Parathyroid adenoma (tissue), 2 donors: Measurements from ENCODE around the gene FUS.
"Not testable (repeated sequence)": the region's sequence is repeated elsewhere in the genome, so short reads cannot be mapped to it uniquely, and the experiment has no call there.

Experiments used
- H2AFZ ChIP-seq: fragments of 300-600 bp; sonication (generic); one replicate; pipeline ENCODE4 v1.7.0; 2017; ENCODE audit warnings: antibody characterized with exemption, mild to moderate bottlenecking
- H3K27ac ChIP-seq: fragments of 300-600 bp; sonication (generic); one replicate; pipeline ENCODE4 v1.7.0; 2017
- H3K27me3 ChIP-seq: fragments of 300-600 bp; sonication (generic); one replicate; pipeline ENCODE4 v1.7.0; 2017; ENCODE audit warnings: low read length; ENCODE audit not compliant: control insufficient read depth, insufficient read depth
- H3K36me3 ChIP-seq: fragments of 300-600 bp; sonication (generic); one replicate; pipeline ENCODE4 v1.7.0; 2017; ENCODE audit warnings: low read length; ENCODE audit not compliant: control insufficient read depth, insufficient read depth
- H3K4me1 ChIP-seq: fragments of 300-600 bp; sonication (generic); one replicate; pipeline ENCODE4 v1.7.0; 2017; ENCODE audit warnings: control low read depth
- H3K4me2 ChIP-seq: fragments of 300-600 bp; sonication (generic); one replicate; pipeline ENCODE4 v1.7.0; 2017; ENCODE audit warnings: low read length
- H3K4me3 ChIP-seq: fragments of 300-600 bp; sonication (generic); one replicate; pipeline ENCODE4 v1.7.0; 2017; ENCODE audit warnings: low read depth, low read length
- H3K79me2 ChIP-seq: fragments of 300-600 bp; sonication (generic); one replicate; pipeline ENCODE4 v1.7.0; 2017; ENCODE audit warnings: control low read depth
- H3K9ac ChIP-seq: fragments of 300-600 bp; sonication (generic); one replicate; pipeline ENCODE4 v1.7.0; 2017; ENCODE audit warnings: mild to moderate bottlenecking
- H3K9me3 ChIP-seq: fragments of 300-600 bp; sonication (generic); one replicate; pipeline ENCODE4 v1.7.0; 2017; ENCODE audit warnings: low read length; ENCODE audit not compliant: control insufficient read depth
- CTCF ChIP-seq: fragments of 300-600 bp; sonication (generic); IDR thresholded peaks from one replicate; pipeline ENCODE4 v1.7.0; 2017; ENCODE audit warnings: antibody characterized with exemption, mild to moderate bottlenecking
- donor health status: primary hyperparathyroidism.

FUS gene

GRCh38 chr16:31143011-31143693 is 36.8 kb upstream of the FUS start:
- Histone ChIP-seq H2AFZ (peak overlapping the region; percentile 98), H3K9ac (no peak overlapping the region), H3K27me3 (no peaks in the 10 kb centered on the region), H3K9me3 (no peaks in the 10 kb centered on the region), H3K36me3 (no peaks in the 10 kb centered on the region), H3K4me2 (peak overlapping the region; percentile 81), H3K4me1 (peaks cover 15% of the 10 kb centered on the region), H3K27ac (peak overlapping the region; percentile 24), H3K79me2 (no peaks in the 10 kb centered on the region), H3K4me3 (peak overlapping the region; percentile 23)
- no peak for TF ChIP-seq CTCF

- no peak for TF ChIP-seq CTCF
- H3K9ac ChIP-seq, result no peak overlapping the region
- no peak overlapping the region for H3K27ac ChIP-seq
- no peak overlapping the region for H3K4me3 ChIP-seq
- no peaks in the 10 kb centered on the region for H3K79me2 ChIP-seq
- no peaks in the 10 kb centered on the region for H3K9me3 ChIP-seq
- H3K4me2 ChIP-seq, result no peak overlapping the region
- H3K27me3 ChIP-seq, result no peaks in the 10 kb centered on the region
- H3K4me1 ChIP-seq, result peaks cover 14% of the 10 kb centered on the region
- no peaks in the 10 kb centered on the region for H3K36me3 ChIP-seq
- no peak overlapping the region for H2AFZ ChIP-seq
Measured at GRCh38 chr16:31143694-31144148, 36.2 kb upstream of the FUS start.

GRCh38 chr16:31144418-31144817 is 35.5 kb upstream of the FUS start:
- not testable (repeated sequence) for H3K36me3 ChIP-seq, H3K27ac ChIP-seq, H2AFZ ChIP-seq, H3K4me3 ChIP-seq, H3K9ac ChIP-seq, H3K79me2 ChIP-seq, H3K27me3 ChIP-seq, H3K9me3 ChIP-seq, H3K4me2 ChIP-seq
- peaks cover 11% of the 10 kb centered on the region for H3K4me1 ChIP-seq

GRCh38 chr16:31145398-31145990 is 34.4 kb upstream of the FUS start:
- H3K9me3 ChIP-seq, result no peaks in the 10 kb centered on the region
- H3K27me3 ChIP-seq, result no peaks in the 10 kb centered on the region
- H3K4me2 ChIP-seq, result no peak overlapping the region
- H3K36me3 ChIP-seq, result no peaks in the 10 kb centered on the region
- H3K9ac ChIP-seq, result no peak overlapping the region
- H2AFZ ChIP-seq, result no peak overlapping the region
- no peak overlapping the region for H3K27ac ChIP-seq
- TF ChIP-seq CTCF, result no peak
- no peaks in the 10 kb centered on the region for H3K79me2 ChIP-seq
- peaks cover 11% of the 10 kb centered on the region for H3K4me1 ChIP-seq
- H3K4me3 ChIP-seq, result no peak overlapping the region

GRCh38 chr16:31147574-31147973 is 32.4 kb upstream of the FUS start:
- Histone ChIP-seq H3K4me2 (no peak overlapping the region), H3K27me3 (no peaks in the 10 kb centered on the region), H3K9me3 (no peaks in the 10 kb centered on the region), H3K4me1 (peaks cover 5% of the 10 kb centered on the region), H3K9ac (no peak overlapping the region), H3K4me3 (no peak overlapping the region), H2AFZ (no peak overlapping the region), H3K79me2 (no peaks in the 10 kb centered on the region), H3K27ac (no peak overlapping the region), H3K36me3 (no peaks in the 10 kb centered on the region)
- no peak for TF ChIP-seq CTCF
